Heart left ventricle (tissue), 16 donors: ENCODE measurements around the gene ANKRD2. TPM values are rescaled to one million over a fixed set of nuclear protein-coding genes. Genes with fewer than 3 reads are reported as not detected.
A peak's percentile ranks its signal among the peaks of the same experiment; 100 is the strongest.

Source experiments
- ATAC-seq, 4 donors: fragments of 200-7000 bp; cut with Tn5 transposase; one replicate each; pipeline ENCODE4 v1.9.1; 2020 to 2022; ENCODE audit warnings: moderate library complexity in 4 of 4, mild to moderate bottlenecking in 3 of 4, moderate number of reproducible peaks in 1 of 4
- DNase-seq, 5 donors: peaks; one replicate each; pipeline ENCODE4 v3.0.0-alpha.2; 2020
- H3K27ac ChIP-seq, 12 donors: fragments of 200-600 bp; sonication (generic) in 4 of 12; one replicate each; pipeline versions ENCODE4 v1.5.0 to v1.8.0; 2016 to 2022; ENCODE audit warnings: mild to moderate bottlenecking in 2 of 12
- H3K27me3 ChIP-seq, 9 donors: fragments of 200-600 bp; sonication (generic) in 2 of 9; one replicate each; pipeline versions ENCODE4 v1.5.1 to v1.8.0; 2016 to 2022; ENCODE audit warnings: mild to moderate bottlenecking in 3 of 9
- H3K36me3 ChIP-seq, 9 donors: fragments of 200-600 bp; sonication (generic) in 2 of 9; one replicate each; pipeline versions ENCODE4 v1.5.0 to v1.8.0; 2018 to 2022; ENCODE audit warnings: mild to moderate bottlenecking in 2 of 9
- H3K4me1 ChIP-seq, 12 donors: fragments of 200-600 bp; sonication (generic) in 4 of 12; one replicate each; pipeline versions ENCODE4 v1.5.0 to v1.8.0; 2016 to 2022; ENCODE audit warnings: mild to moderate bottlenecking in 3 of 12
- H3K4me3 ChIP-seq, 12 donors: fragments of 200-600 bp; sonication (generic) in 4 of 12; one replicate each; pipeline versions ENCODE4 v1.5.0 to v1.8.0; 2017 to 2022; ENCODE audit warnings: mild to moderate bottlenecking in 9 of 12, moderate library complexity in 4 of 12
- H3K9me3 ChIP-seq, 12 donors: fragments of 200-600 bp; sonication (generic) in 4 of 12; one replicate each; pipeline versions ENCODE4 v1.5.0 to v1.8.0; 2016 to 2022; ENCODE audit warnings: mild to moderate bottlenecking in 1 of 12
- POLR2A ChIP-seq, 2 donors: fragments of 450-650 bp; IDR thresholded peaks; one replicate each; pipeline ENCODE4 v1.6.1; 2017; ENCODE audit warnings: antibody characterized with exemption in 2 of 2, mild to moderate bottlenecking in 2 of 2, moderate library complexity in 2 of 2
- WGBS, 4 donors: extraction: QIAGEN DNeasy Blood & Tissue Kit in 2 of 4; methylation state at CpG; one replicate each; pipeline versions ENCODE4 v1.1.5 to v1.1.7; 2013 to 2018; 5-methylcytosine and 5-hydroxymethylcytosine counted together
- intact Hi-C, 10 donors: fragments of 100-400 bp; cut with DNase I; formaldehyde crosslinking; loops; one replicate each; pipeline versions ENCODE4 v1.11.1 to v1.14.2; 2022
- polyA plus RNA-seq, 2 donors: library from polyadenylated mRNA; stranded (reverse); fragments of 200-250 nt; gene quantifications; one replicate each; pipeline ENCODE4 v1.2.3, GENCODE V29; 2013
- total RNA-seq, 9 donors: library from RNA; depleted of rRNA in 2 of 9; stranded (reverse); fragments of >200 nt in 2 of 9; fragmentation: NEBNext Ultra II Directional in 3 of 9; extraction: Animal tissue kit (Norgen Biotek cat#: 25700) in 3 of 9; gene quantifications; one replicate each; pipeline versions ENCODE4 v1.1.0 to v1.2.4, GENCODE V29; 2016 to 2023
- TF ChIP-seq, protein P1 (sequence below), 12 donors: fragments of 200-600 bp; sonication (generic) in 4 of 12; IDR thresholded peaks; one replicate each; pipeline versions ENCODE4 v1.5.0 to v1.8.0; 2018 to 2022; ENCODE audit warnings: antibody characterized with exemption in 12 of 12, mild to moderate bottlenecking in 5 of 12
- donor health status: ischemic (EF 13 %, LVEDD 7.1; RV severe dilation, severe dysfunction).
- donor health status: healthy with polysubstance abuse.
- donor health status: DM: no; HTN: yes; CAD: no.
- donor health status: DM: no; HTN: no; CAD: no.
- donor health status: ischemic (EF 25% LVEDD 6.9; RV normal size, moderate dysfunction).
- donor health status: ischemic (EF 25% LVEDD 5.7; RV mildly dilated, moderate dysfunction).
- donor health status: healthy.
- donor health status: DM: yes; HTN: yes; CAD: no.
- donor health status: ischemic (EF 35%, LVEDD 5.7; RV mildly dilated, moderate dysfunction).
- donor health status: nonischemic (EF 11% LVEDD 7.7; RV severe dilation, severe dysfunction).
- donor health status: DM: yes; HTN: yes; CAD: no.
- donor health status: PGD.
- donor health status: ischemic (EF 29% LVEDD 5.4; RV normal size, mild dysfunction).
- donor health status: nonischemic (EF 23%, LVEDD 6.1; RV moderate dilation, normal function).

ANKRD2 gene
- total and polyA plus RNA-seq, 11 donors, result 56.7 to 2,367 (median 517) TPM

DNA sequence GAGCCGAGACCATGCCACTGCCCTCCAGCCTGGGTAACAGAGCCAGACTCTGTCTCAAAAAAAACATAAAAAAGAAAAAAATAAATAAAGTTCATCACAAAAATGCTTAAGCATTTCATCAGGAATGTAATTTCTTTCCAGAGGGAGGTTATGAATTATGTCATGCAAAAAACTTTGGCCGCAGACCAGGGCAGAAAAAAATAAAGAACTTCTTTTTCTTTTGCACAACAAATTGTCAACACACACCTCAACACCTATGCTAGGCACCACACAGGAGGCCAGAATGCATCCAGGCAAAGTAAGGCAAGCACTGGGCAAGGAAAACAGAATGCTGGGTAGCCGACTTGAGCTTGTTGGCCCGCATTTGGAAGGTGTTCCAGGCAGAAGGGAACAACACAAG, 20.8 kb downstream of the ANKRD2 start:
- H3K36me3 ChIP-seq, result no peaks in the 10 kb centered on the region
- 64 to 84% (median 76%) methylated on average over 4 of the region's 4 CpGs for WGBS, 4 donors
- peak overlapping the region in 8 of 12 donors; percentile 14 to 99 (median 76) for H3K27ac ChIP-seq
- TF ChIP-seq POLR2A (IDR thresholded peaks at IDR 0.05), result no peak
- TF ChIP-seq, protein P1, sequence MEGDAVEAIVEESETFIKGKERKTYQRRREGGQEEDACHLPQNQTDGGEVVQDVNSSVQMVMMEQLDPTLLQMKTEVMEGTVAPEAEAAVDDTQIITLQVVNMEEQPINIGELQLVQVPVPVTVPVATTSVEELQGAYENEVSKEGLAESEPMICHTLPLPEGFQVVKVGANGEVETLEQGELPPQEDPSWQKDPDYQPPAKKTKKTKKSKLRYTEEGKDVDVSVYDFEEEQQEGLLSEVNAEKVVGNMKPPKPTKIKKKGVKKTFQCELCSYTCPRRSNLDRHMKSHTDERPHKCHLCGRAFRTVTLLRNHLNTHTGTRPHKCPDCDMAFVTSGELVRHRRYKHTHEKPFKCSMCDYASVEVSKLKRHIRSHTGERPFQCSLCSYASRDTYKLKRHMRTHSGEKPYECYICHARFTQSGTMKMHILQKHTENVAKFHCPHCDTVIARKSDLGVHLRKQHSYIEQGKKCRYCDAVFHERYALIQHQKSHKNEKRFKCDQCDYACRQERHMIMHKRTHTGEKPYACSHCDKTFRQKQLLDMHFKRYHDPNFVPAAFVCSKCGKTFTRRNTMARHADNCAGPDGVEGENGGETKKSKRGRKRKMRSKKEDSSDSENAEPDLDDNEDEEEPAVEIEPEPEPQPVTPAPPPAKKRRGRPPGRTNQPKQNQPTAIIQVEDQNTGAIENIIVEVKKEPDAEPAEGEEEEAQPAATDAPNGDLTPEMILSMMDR (IDR thresholded peaks at IDR 0.05), result no peak
- no peaks in the 10 kb centered on the region for H3K27me3 ChIP-seq
- ATAC-seq, result no peak
- H3K4me3 ChIP-seq, result no peak overlapping the region
- H3K9me3 ChIP-seq, result no peaks in the 10 kb centered on the region
- intact Hi-C loops, result no loop called here
- DNase-seq, result no peak
- peaks cover 0 to 43% (median 23%) of the 10 kb centered on the region in 12 donors for H3K4me1 ChIP-seq

GRCh38 chr10:97596101-97597082, 23.8 kb downstream of the ANKRD2 start:
- peak in 1 of 2 donors; percentile 60 for TF ChIP-seq POLR2A (IDR thresholded peaks at IDR 0.05)
- TF ChIP-seq, protein P1 (IDR thresholded peaks at IDR 0.05), result no peak
- intact Hi-C loops, result loop anchor here in 2 of 10 donors (1.0 to 2.0 kb wide), 2 partner anchors 11 to 22 kb away; no protein-coding TSS in a partner anchor
- Histone ChIP-seq H3K27ac (peak overlapping the region; percentile 81 to 99 (median 92)), H3K9me3 (no peaks in the 10 kb centered on the region), H3K4me1 (peaks cover 0 to 64% (median 23%) of the 10 kb centered on the region in 12 donors), H3K4me3 (no peak overlapping the region), H3K27me3 (no peaks in the 10 kb centered on the region), H3K36me3 (no peaks in the 10 kb centered on the region)
- DNase-seq, result peak in 3 of 5 donors; percentile 64 to 79 (median 69)
- peak; percentile 92 to 96 (median 93) for ATAC-seq
- 25 to 37% (median 30%) methylated on average over 10 of the region's 10 CpGs for WGBS, 4 donors

DNA sequence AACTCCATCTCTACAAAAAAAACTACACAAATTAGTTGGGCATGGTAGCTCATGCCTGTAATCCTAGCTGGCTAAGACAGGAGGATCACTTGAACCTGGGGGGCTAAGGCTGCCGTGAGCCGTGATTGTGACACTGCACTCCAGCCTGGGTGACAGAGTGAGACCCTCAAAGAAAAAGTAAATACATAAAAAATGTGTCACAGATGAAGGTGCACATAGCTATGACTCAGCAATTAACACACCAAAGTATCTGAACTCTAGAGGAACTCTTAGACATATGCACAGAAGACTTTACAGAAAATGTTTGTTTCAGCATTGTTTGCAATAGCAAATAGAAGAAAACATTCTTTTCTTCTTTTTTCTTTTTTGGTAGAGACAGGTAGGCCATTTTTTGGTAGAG, 25.2 kb downstream of the ANKRD2 start:
- intact Hi-C loops, result loop anchor here in 1 of 10 donors (2.0 kb wide), 1 partner anchor 23 kb away; no protein-coding TSS in a partner anchor
- ATAC-seq (no peak), DNase-seq (no peak)
- Histone ChIP-seq H3K4me3 (no peak overlapping the region), H3K4me1 (peaks cover 0 to 71% (median 23%) of the 10 kb centered on the region in 12 donors), H3K27ac (peak overlapping the region; percentile 51 to 99 (median 92)), H3K27me3 (no peaks in the 10 kb centered on the region), H3K36me3 (no peaks in the 10 kb centered on the region), H3K9me3 (no peaks in the 10 kb centered on the region)
- WGBS, 4 donors, result 94 to 100% (median 98%) methylated on average over 2 of the region's 2 CpGs
- TF ChIP-seq, protein P1 (IDR thresholded peaks at IDR 0.05), result no peak
- TF ChIP-seq POLR2A (IDR thresholded peaks at IDR 0.05), result no peak
